H1 (cell line): ENCODE measurements around the gene RAPGEF1.

ENCODE experiments used
- CHD2 ChIP-seq: IDR thresholded peaks from 2 replicates; pipeline ENCODE4 v1.6.1; 2012; ENCODE audit warnings: low read length, improper control_type of control experiment
- POLR2A ChIP-seq, 2 experiments: IDR thresholded peaks; 1 replicate in 1 of 2; 2 replicates in 1 of 2; pipeline ENCODE4 v1.6.1; 2011; ENCODE audit warnings: low read depth in 2 of 2, low read length in 2 of 2, mild to moderate bottlenecking in 2 of 2; ENCODE audit errors: control extremely low read depth in 1 of 2

- TF ChIP-seq POLR2A (IDR thresholded peaks at IDR 0.05; ENCODE audit: control extremely low read depth in 1 of 2, low read depth in 2 of 2, low read length in 2 of 2): no peak
- no peak for TF ChIP-seq CHD2
Observed at GRCh38 chr9:131666774-131667173, 73.1 kb downstream of the RAPGEF1 start.
